ENCODE data around the gene OR51G2.
"Not testable (repeated sequence)": the region's sequence is repeated elsewhere in the genome, so short reads cannot be mapped to it uniquely, and the experiment has no call there.

Gene OR51G2, protein sequence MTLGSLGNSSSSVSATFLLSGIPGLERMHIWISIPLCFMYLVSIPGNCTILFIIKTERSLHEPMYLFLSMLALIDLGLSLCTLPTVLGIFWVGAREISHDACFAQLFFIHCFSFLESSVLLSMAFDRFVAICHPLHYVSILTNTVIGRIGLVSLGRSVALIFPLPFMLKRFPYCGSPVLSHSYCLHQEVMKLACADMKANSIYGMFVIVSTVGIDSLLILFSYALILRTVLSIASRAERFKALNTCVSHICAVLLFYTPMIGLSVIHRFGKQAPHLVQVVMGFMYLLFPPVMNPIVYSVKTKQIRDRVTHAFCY

DNA sequence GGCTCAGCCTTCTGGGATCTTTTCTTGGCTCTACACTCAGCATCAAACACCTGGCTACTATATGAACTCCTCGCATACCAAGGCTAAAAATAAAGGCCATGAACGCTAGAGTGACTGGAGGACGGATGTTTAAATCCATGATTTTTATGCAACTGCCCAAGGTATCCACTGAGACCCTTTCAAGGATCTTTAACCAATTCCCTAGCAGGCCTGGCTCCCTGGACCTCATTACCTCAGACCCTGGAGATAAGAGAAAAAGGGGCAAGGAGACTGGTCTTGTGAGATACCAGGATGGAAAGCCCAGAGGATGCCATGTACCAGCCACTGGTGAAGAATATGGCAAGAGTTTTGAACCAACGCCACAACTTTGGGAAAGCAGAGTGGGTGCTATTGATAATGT, at the start of gene OR51G2:
Gene OR51G2, minus strand, starts transcription at position 101 of the 400 bp plus-strand sequence. CDS start 3,687 bp downstream, outside the sequence.
- TF ChIP-seq, protein P1, sequence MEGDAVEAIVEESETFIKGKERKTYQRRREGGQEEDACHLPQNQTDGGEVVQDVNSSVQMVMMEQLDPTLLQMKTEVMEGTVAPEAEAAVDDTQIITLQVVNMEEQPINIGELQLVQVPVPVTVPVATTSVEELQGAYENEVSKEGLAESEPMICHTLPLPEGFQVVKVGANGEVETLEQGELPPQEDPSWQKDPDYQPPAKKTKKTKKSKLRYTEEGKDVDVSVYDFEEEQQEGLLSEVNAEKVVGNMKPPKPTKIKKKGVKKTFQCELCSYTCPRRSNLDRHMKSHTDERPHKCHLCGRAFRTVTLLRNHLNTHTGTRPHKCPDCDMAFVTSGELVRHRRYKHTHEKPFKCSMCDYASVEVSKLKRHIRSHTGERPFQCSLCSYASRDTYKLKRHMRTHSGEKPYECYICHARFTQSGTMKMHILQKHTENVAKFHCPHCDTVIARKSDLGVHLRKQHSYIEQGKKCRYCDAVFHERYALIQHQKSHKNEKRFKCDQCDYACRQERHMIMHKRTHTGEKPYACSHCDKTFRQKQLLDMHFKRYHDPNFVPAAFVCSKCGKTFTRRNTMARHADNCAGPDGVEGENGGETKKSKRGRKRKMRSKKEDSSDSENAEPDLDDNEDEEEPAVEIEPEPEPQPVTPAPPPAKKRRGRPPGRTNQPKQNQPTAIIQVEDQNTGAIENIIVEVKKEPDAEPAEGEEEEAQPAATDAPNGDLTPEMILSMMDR (IDR thresholded peaks at IDR 0.05; ENCODE audit: low read depth, low read length), result no peak

DNA sequence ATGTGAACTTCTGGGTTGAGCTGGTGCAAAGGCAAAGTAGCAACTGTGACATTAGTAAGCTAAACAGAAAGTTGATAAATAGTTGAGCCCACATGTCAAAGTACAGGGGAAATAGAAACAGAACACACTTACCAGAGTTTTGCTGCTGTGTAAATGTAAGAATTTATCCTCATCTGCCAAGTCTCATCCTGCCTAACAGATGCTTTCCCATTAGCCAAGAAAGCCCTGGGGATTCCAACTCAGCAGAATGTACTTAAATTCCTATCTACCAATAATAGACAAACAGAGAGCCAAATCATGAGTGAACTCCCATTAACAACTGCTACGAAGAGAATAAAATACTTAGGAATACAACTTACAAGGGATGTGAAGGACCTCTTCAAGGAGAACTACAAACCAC, 43.7 kb upstream of the OR51G2 start:
- TF ChIP-seq, protein P1 (IDR thresholded peaks at IDR 0.05; ENCODE audit: low read depth, low read length), result no peak
- DNase-seq (ENCODE audit: extremely low read depth, low read depth), result no peak

More for the DNA sequence above, at the start of gene OR51G2:
- no peak for DNase-seq (ENCODE audit: extremely low read depth, low read depth)

DNA sequence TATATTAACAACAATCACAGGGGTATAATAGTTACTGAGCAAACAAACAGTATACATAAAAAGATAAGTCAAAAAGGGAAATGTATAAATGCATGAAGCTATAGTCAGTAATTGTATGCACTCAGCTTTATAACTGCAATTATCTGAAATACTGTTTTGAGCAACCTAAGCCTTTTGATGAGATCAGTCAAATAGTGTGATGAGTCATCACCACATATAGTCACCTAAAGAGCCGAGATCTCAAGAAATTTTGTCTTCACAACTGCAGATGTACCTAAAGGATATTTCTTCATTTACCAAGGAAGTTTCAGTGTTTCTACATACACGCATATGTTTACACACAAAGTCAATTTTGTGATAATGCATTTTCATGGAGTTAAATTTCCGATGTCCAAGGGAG, 41.7 kb upstream of the OR51G2 start:
- DNase-seq (ENCODE audit: extremely low read depth, low read depth), result no peak

DNA sequence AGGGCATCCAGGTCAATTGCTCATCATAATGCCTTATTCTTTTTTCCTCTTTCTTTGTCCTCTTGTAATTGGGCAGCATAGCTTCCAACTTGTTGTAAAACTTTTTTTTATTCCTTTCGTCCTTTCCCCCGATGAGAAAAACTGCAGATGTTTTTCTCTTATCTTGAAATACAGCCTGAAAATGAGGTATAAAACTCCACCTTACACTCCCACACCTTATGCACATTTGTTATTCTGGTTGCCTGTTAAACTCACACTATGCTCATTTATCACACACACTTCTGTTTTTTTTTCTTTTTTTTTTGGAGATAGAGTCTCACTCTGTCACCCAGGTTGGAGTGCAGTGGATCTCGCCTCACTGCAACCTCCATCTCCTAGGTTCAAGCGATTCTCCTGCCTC, 38.2 kb upstream of the OR51G2 start:
- TF ChIP-seq, protein P1 (IDR thresholded peaks at IDR 0.05; ENCODE audit: low read depth, low read length), result no peak

More for the DNA sequence above, 41.7 kb upstream of the OR51G2 start:
- TF ChIP-seq, protein P1 (IDR thresholded peaks at IDR 0.05; ENCODE audit: low read depth, low read length), result no peak

DNA sequence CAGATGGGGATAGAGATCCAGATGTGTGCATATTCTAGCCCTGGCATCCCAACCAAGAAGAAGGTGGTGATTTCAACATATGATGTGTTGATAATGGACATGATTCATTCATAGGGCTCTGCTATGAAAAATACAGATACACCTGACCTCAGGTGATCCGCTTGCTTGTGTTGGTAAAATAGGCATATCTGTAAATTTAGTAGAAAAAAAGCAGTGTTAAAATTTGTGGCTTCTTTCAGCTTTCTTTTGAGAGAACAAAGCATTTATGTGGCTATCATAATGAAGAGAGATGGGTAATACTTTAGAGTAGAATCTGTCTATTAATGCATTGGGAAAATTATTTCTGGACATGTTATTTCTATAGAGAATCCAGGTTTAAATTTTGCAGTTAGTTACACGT, 36.5 kb upstream of the OR51G2 start, which contains the start of gene OR51A2:
Gene OR51A2, minus strand, starts transcription at position 101 of the 400 bp plus-strand sequence. Its CDS starts 0 bp downstream, at position 101.
- DNase-seq (ENCODE audit: extremely low read depth, low read depth), result not testable (repeated sequence)

More for the DNA sequence above, 38.2 kb upstream of the OR51G2 start:
- no peak for DNase-seq (ENCODE audit: extremely low read depth, low read depth)

DNA sequence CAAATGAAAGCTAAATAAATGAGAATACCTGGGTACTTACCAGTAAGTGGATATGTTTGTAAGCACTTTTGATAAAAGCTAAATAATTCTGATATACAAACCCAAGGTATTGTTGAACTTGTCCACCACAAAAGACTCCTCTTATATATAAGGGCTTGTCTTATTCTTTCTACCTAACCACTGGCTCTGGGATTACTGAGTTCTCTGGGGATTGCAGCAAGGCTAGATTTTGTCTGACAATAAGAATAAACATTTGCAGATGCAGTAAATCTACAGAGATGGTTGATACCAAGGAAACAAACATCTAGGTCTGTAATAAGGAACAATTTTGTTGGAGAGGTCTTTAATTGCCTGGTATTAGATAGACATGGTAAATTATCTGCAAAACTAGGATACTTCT, 28.4 kb upstream of the OR51G2 start, which contains the start of gene OR51A4:
Gene OR51A4, minus strand, starts transcription at position 101 of the 400 bp plus-strand sequence. CDS start 505 bp downstream, outside the sequence.
- DNase-seq (ENCODE audit: extremely low read depth, low read depth), result no peak
- TF ChIP-seq, protein P1 (IDR thresholded peaks at IDR 0.05; ENCODE audit: low read depth, low read length), result no peak

DNA sequence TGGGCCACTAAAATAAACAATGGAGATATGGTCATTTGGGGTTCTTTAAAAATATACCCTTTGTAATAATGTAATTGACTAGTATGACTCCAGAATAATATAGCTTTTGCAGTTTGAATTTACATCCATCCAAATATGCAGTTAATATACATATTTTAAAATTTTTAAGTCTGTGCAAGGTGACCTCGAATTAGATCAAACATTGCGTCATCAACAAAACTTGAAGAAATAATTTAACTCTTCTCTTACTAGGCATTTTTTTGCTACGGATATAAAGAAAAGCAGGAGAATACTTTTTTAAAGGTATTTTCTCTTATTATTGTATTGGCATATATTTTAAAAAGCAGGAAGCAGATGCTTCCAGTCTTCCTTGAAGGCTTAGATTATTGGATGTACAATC, 17.6 kb upstream of the OR51G2 start:
- TF ChIP-seq, protein P1 (IDR thresholded peaks at IDR 0.05; ENCODE audit: low read depth, low read length), result no peak
- no peak for DNase-seq (ENCODE audit: extremely low read depth, low read depth)
